GM21619 (cell line): Measurements from ENCODE around the gene COL6A1.

ENCODE experiments used
- ATAC-seq: cut with Tn5 transposase; IDR thresholded peaks from one replicate; pipeline ENCODE4 v1.9.1; 2021; ENCODE audit not compliant: unreplicated experiment

COL6A1 gene

GRCh38 chr21:46023555-46023954, 42.0 kb downstream of the COL6A1 start:
- ATAC-seq = no peak

DNA sequence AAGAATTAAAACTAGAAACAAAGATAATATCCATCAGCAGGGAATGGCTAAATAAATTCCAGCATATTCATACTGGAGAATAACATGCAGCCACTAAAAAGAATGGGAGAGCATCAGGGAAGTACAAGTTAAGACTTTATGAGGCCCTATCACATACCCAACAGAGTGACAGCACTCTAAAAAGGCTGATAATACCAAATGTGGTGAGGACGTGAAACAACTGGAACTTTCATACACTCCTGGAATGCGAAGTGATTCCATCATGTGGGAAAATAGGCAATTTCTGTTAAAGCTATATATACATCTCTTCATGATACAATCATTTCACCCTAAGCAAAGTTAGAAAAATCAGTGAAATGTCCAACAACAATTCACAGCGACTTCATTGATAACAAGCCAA, 42.6 kb downstream of the COL6A1 start:
- no peak for ATAC-seq

GRCh38 chr21:46025113-46025770, 43.7 kb downstream of the COL6A1 start:
- no peak for ATAC-seq

DNA sequence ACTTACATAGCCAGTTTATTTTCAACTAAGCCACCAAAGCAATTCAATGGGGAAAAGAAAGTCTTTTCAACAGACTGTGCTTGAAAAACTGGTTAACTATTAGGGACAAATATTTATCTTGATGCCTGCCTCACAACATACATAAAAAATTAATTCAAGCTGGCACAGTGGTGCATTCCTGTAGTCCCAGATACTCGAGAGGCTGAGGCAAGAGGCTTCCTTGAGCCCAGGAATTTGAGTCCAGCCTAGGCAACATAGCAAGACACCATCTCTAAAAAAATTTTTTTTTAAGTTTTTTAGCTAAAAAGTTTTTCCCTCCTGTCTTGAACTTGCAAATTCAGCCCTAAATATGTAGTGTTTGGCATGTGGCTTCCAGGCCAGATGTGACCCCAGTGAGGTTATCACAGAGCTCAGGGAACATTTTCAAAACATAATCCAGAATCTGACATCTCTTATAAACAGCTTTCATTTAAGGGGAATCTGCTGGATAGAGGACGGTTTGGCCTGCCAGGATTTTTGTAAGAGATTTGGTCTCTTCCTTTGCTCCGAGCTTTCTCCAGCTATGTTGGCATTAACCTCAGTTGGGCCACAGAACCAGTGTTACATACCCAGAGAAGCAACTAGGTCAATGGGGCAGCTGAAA, 46.4 kb downstream of the COL6A1 start:
- no peak for ATAC-seq

GRCh38 chr21:46028573-46029091, 47.1 kb downstream of the COL6A1 start:
- no peak for ATAC-seq

DNA sequence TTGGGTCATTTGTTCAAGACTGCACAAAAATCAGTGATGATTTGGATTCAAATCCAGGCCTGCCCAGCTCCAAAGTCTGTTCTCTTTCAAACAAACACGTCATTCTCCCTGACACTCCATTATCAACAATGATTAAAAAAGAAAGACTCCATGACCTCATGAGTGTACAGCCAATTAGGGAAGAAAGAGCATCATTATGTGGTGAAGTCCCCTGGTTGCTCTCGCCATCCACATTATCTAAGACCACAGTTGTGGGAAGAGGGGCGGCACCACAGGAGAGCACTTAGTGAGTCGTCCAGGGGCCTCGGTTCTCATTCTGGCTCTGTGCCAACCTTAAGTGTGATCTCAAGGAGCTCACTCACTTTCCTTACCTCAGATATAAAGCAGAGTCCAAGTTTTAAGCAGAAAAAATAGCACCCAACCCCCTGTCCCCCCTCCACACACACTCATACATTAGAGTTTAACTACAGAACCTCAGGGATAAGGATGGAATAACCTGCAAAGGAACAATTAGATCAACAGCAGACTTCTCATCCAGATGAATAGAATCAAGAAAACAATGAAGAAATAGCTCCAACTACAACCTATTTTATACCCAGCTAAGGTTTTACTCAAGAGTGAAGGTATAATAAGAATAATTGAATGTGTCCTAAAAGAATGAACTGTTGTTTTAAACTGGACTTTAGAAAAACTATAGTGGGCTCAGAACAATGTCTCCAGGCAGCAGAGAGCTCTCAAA, 47.8 kb downstream of the COL6A1 start:
- ATAC-seq = no peak

GRCh38 chr21:46031484-46031883, 49.9 kb downstream of the COL6A1 start:
- ATAC-seq = no peak

GRCh38 chr21:46032100-46032499, 50.5 kb downstream of the COL6A1 start:
- ATAC-seq = no peak

DNA sequence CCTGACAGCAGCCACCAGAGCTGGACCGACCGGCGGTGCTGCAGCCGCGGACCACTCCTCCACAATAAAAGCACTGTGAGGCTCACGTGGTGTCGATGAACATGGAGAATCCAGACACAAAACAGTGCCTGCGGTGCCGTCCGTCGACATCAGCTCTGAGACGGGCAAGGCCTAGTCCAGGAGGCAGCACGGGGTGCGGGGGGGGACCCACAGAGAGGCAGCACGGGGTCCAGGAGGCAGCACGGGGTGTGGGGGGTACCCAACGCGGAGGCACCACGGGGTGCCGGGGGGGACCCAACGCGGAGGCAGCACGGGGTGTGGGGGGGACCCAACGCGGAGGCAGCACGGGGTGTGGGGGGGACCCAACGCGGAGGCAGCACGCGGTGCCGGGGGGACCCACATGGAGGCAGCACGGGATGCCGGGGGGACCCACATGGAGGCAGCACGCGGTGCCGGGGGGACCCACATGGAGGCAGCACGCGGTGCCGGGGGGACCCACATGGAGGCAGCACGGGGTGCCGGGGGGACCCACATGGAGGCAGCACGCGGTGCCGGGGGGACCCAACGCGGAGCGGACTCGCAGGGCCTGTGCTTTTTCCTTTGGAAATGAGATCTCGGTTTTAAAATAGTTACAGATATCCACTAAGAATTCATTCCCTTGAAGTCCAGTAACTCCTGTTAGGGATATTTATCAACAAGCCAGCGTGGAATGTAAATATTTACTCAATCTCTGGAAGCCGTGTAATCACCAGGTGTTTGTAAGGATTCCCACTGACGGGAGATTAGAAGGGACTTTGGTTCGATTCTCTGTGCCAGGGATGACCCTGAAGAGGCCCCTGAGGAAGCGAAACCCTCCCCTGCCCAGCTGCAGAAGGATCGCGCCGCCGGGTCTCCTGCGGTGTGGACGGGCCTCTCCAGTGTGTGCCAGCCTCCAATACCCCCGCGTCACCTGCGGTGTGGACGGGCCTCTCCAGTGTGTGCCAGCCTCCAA, 52.1 kb downstream of the COL6A1 start:
- no peak for ATAC-seq

- ATAC-seq = no peak
Measured at GRCh38 chr21:46035809-46036695, 54.5 kb downstream of the COL6A1 start.

GRCh38 chr21:46036696-46037330, 55.2 kb downstream of the COL6A1 start:
- no peak for ATAC-seq

DNA sequence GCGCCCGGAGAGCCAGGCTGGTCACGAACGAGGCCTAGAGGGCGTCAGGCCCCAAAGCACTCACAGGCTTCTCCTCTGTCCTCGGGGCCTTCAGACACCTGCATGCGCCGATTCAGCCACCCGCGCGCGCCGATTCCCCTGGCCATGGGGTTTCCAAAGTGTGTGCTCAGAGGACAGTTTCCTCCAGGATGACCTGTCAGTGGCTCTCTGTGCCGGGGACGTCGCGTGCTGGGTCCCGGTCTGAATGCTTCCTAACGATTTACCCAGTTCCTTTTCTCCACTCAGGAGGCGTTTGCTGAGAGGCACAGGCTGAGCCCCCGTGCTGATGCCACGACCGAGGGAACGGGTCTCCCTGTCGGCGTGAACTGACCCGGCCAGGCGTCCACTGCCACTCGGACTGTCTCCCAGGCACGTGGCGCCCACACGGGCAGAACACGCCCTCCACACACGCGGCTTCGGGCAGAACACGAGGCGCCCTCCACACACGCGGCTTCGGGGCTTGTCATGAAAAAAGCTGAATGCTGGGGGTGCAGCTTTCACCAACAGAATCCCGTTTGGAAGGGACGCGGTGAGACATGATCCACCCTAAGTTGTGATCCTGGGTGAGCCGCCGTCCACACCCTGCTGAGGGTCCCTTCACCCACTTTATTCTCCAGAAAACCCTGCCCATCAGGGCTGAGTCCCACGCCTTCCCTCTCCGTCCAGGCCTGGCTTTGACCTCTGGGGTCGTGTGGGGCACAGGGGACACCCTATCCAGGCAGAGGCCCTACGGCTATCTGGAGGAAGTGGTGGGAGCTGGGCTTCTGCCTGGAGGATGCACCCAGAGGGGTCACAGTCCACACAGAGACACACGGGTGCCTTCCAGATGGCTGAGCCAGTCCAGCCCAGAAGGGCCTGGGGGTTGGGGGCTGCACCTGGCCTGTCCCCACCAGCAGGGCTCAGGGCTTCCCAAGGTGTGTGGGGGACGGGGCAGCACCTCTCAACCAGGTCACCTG, 56.1 kb downstream of the COL6A1 start:
- ATAC-seq = no peak

- ATAC-seq = no peak
Measured at GRCh38 chr21:46038341-46038829, 56.8 kb downstream of the COL6A1 start.

- ATAC-seq = no peak
Measured at GRCh38 chr21:46038871-46039397, 57.4 kb downstream of the COL6A1 start.

GRCh38 chr21:46039891-46040660, 58.5 kb downstream of the COL6A1 start:
- ATAC-seq = no peak

GRCh38 chr21:46040707-46041106, 59.1 kb downstream of the COL6A1 start:
- ATAC-seq = no peak

DNA sequence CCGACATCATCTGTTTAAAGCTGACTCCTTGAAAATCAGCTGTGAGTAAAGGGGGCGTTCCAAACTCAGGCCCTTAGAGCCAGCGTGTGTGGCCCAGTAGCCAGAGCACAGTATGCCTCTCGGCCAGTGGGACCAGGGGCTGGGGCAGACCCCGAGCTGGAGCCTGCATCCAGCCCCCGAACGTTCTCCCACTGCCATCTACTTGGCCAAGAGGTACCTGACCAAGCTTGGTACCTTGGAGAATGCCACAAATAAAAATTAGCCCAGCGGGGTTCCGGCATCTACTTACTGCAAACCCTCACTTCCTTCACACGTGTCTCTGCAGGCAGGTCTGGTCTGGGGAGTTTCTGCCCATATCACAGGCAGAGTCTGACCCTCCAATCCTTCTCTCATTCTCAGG, 59.6 kb downstream of the COL6A1 start:
- ATAC-seq = no peak
